ENCODE measurements around the gene KRTAP5-8.
"Not testable (repeated sequence)": the region's sequence is repeated elsewhere in the genome, so short reads cannot be mapped to it uniquely, and the experiment has no call there.

KRTAP5-8 gene

GRCh38 chr11:71544525-71545214, 6.8 kb downstream of the KRTAP5-8 start:
- no peak for DNase-seq

- DNase-seq: no peak
Measured at GRCh38 chr11:71545405-71545966, 7.7 kb downstream of the KRTAP5-8 start.

- DNase-seq: no peak
Measured at GRCh38 chr11:71548120-71548519, 10.3 kb downstream of the KRTAP5-8 start, which contains the start of gene KRTAP5-9. Gene KRTAP5-9 (plus strand): TSS chr11:71548420. CDS start chr11:71548658, 238 bp downstream.

GRCh38 chr11:71548716-71549151, 10.9 kb downstream of the KRTAP5-8 start:
- no peak for DNase-seq

GRCh38 chr11:71551711-71552110, 13.9 kb downstream of the KRTAP5-8 start:
- DNase-seq: no peak

- DNase-seq: no peak
Measured at GRCh38 chr11:71554996-71555395, 17.2 kb downstream of the KRTAP5-8 start.

- DNase-seq: no peak
Measured at GRCh38 chr11:71555508-71555907, 17.7 kb downstream of the KRTAP5-8 start.

- DNase-seq: no peak
Measured at GRCh38 chr11:71556018-71556417, 18.2 kb downstream of the KRTAP5-8 start.

GRCh38 chr11:71557257-71557656, 19.4 kb downstream of the KRTAP5-8 start:
- no peak for DNase-seq

- DNase-seq: no peak
Measured at GRCh38 chr11:71558996-71559395, 21.2 kb downstream of the KRTAP5-8 start.

- no peak for DNase-seq
Measured at GRCh38 chr11:71562120-71562519, 24.3 kb downstream of the KRTAP5-8 start.

- DNase-seq: peak in 1 of 2 donors; percentile 22
Measured at GRCh38 chr11:71563406-71563805, 25.6 kb downstream of the KRTAP5-8 start.

GRCh38 chr11:71564430-71564829, 26.6 kb downstream of the KRTAP5-8 start:
- DNase-seq: no peak

GRCh38 chr11:71565263-71565662, 27.4 kb downstream of the KRTAP5-8 start, which contains the start of gene KRTAP5-10:
Gene KRTAP5-10 (plus strand): TSS chr11:71565563. CDS start chr11:71565588, 25 bp downstream.
- no peak for DNase-seq

GRCh38 chr11:71566081-71566620, 28.3 kb downstream of the KRTAP5-8 start:
- DNase-seq: no peak

- DNase-seq: not testable (repeated sequence)
Measured at GRCh38 chr11:71566626-71567599, 29.1 kb downstream of the KRTAP5-8 start.

GRCh38 chr11:71567633-71568032, 29.8 kb downstream of the KRTAP5-8 start:
- not testable (repeated sequence) for DNase-seq

GRCh38 chr11:71568704-71569349, 31.0 kb downstream of the KRTAP5-8 start:
- no peak for DNase-seq

GRCh38 chr11:71571101-71571850, 33.5 kb downstream of the KRTAP5-8 start:
- DNase-seq: not testable (repeated sequence)

- no peak for DNase-seq
Measured at GRCh38 chr11:71572811-71573210, 35.0 kb downstream of the KRTAP5-8 start.

GRCh38 chr11:71574418-71574817, 36.6 kb downstream of the KRTAP5-8 start:
- no peak for DNase-seq
